ENCODE data around the gene GGA1.
A peak's percentile ranks its signal among the peaks of the same experiment; 100 is the strongest.

The GGA1 gene

GRCh38 chr22:37632174-37633088, 23.8 kb downstream of the GGA1 start:
- no peak for DNase-seq

GRCh38 chr22:37633089-37633624, 24.5 kb downstream of the GGA1 start:
- DNase-seq, result peak; percentile 29

GRCh38 chr22:37633625-37634416, 25.2 kb downstream of the GGA1 start:
- peak; percentile 51 for DNase-seq

GRCh38 chr22:37634417-37634924, 25.8 kb downstream of the GGA1 start:
- DNase-seq, result no peak

GRCh38 chr22:37635157-37635556, 26.5 kb downstream of the GGA1 start:
- DNase-seq, result no peak

- DNase-seq, result no peak
Observed at GRCh38 chr22:37636186-37636948, 27.7 kb downstream of the GGA1 start.

- no peak for DNase-seq
Observed at GRCh38 chr22:37636949-37637273, 28.3 kb downstream of the GGA1 start.

GRCh38 chr22:37638391-37639069, 29.9 kb downstream of the GGA1 start:
- peak; percentile 12 for DNase-seq

- DNase-seq, result peak; percentile 37
Observed at GRCh38 chr22:37639070-37639760, 30.6 kb downstream of the GGA1 start, which contains the start of gene SH3BP1. Gene SH3BP1, plus strand, starts transcription at chr22:37639669. Its CDS starts 119 bp downstream, at chr22:37639788.

DNA sequence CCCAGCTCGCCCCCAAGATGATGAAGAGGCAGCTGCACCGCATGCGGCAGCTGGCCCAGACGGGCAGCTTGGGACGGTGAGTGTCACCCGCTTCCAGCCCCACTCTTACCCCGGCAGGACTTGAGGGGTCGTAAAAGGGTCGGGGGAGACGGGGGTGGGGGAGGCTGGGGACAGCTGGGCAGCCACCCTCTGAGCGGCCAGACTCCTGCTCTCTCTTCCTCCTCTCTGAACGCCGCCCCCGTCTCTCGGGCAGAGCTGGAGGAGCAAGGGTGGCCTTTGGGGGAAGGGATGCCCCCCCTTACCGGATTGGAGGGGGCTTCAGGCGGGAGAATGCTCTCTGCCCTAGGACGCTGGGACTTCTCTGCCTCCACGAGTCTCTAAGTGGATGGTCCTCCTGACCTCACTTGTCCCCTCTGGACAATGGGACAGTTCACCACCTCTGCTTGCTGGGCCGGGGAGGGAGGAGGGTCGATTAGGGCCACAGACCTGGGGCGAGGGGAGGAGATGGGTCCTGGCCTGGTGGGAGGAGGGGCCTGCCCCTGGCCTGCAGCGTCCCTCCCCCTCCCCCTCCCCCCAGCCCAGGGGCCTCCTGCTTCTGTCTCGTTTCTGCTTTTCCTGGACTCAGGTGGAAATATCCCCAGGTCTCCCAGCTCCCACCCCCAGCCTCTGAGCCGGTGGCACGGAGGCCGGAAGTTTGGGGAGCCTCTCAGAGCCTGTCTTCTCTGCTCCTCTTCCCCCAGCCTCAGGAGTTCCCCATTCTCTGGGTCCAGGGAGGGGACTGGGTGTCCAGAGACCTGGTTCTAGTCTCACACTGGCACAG, 31.3 kb downstream of the GGA1 start:
- DNase-seq, result no peak

GRCh38 chr22:37640591-37641560, 32.2 kb downstream of the GGA1 start:
- no peak for DNase-seq

- no peak for DNase-seq
Observed at GRCh38 chr22:37641561-37641949, 32.9 kb downstream of the GGA1 start.

DNA sequence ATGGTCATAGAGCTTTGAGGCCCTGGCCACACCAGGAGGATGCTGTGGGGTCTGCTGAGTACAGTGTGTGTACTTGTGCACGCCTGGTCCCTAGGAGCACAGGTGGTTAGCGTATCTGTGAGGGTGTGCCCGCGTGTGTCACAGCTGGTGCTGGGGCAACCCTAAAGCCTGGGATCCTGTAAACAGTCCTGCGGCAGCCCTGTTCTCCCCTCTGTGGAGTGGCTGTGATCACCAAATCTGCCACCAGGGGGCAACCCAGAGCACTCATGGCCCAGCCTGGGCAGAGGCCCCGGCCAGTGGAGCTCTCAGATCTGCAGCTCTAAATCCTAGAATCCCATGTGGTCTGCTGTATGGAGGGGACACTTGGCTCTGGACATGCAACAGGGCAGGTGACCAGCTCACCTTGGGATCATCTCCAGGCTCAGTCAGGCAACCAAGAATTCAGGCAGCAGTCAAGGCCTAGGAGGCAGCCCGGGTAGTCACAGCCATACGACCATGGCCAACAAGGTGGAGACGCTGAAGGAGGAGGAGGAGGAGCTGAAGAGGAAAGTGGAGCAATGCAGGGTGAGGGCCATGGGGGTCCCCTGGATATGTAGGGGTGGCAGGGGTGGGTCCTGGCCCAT, 34.7 kb downstream of the GGA1 start:
- DNase-seq, result peak; percentile 77

DNA sequence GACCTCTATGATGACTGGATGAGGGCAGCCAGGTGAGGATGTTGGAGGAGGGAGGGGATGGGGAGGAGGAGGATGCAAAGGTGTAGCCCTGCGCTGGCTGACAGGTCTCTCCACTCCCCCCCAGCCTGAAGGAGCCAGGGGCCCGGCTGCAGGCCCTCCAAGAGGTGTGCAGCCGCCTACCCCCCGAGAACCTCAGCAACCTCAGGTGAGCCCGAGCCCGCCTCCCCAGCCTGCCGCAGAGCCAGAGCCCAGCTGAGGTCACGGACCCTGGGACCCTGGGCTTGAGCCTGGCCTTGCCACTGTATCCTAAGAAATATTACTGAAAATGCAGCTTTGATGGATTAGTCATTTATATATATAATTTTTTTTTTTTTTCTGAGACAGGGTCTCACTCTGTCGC, 38.7 kb downstream of the GGA1 start:
- no peak for DNase-seq

DNA sequence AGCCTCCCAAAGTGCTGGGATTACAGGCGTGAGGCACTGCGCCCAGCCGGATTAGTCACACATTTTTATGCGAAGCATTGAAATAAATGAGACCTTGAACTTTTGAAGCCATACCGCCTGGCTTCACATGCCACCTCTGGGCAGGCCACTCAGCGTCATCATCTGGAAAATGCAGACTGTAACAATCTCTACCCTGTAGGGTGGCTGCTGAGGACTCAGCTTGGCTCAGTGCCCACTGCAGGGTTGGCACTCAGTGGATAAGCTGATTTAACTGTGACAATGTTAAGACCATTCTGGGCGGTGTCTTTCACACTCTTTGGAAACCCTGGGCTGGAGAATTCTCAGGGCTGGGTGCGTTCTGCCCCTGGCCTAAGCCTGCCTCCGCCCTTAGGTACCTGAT, 39.3 kb downstream of the GGA1 start:
- no peak for DNase-seq

- DNase-seq, result no peak
Observed at GRCh38 chr22:37650463-37651136, 42.0 kb downstream of the GGA1 start.

DNA sequence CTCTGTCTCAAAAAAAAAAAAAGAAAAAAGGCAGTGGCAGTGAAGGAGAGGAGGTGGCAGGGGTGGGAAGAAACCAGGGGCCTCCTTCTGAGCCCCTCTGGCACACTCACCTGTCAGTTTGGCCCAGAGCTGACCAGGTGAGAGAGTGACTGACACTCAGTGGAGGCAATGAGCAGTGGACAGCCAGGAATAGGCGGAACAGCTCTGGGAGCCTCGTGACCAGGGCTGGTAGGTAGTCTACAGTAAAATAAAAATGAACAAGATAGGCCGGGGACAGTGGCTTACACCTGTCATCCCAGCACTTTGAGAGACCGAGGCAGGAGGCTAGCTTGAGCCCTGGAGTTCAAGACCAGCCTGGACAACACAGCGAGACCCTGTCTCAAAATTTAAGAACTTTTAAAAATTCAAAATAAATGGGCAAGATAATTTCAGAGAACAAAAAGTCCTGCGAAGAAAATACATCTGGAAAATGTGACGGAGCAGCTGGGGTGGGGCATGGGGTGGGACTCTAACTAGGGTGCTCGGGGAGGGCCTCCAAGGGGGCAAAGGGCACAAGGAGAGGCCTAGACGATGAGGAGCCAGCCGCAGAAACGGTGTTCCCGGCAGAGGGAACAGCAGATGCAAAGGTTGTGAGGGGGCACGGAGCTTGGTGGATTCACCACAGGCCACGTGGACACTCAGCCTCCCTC, 46.1 kb downstream of the GGA1 start:
- no peak for DNase-seq

- no peak for DNase-seq
Observed at GRCh38 chr22:37655252-37655563, 46.6 kb downstream of the GGA1 start.

All from stimulated activated naive CD4-positive, alpha-beta T cell treated with Interleukin-2 at 50 U/mL for 16 hours (primary cell).